GM21825 (cell line): Measurements from ENCODE around the gene WDR1.
A peak's percentile ranks its signal among the peaks of the same experiment; 100 is the strongest.

Experiments
- ATAC-seq: cut with Tn5 transposase; IDR thresholded peaks from one replicate; pipeline ENCODE4 v1.9.1; 2021; ENCODE audit warnings: mild to moderate bottlenecking, moderate library complexity; ENCODE audit not compliant: unreplicated experiment

Gene WDR1

DNA sequence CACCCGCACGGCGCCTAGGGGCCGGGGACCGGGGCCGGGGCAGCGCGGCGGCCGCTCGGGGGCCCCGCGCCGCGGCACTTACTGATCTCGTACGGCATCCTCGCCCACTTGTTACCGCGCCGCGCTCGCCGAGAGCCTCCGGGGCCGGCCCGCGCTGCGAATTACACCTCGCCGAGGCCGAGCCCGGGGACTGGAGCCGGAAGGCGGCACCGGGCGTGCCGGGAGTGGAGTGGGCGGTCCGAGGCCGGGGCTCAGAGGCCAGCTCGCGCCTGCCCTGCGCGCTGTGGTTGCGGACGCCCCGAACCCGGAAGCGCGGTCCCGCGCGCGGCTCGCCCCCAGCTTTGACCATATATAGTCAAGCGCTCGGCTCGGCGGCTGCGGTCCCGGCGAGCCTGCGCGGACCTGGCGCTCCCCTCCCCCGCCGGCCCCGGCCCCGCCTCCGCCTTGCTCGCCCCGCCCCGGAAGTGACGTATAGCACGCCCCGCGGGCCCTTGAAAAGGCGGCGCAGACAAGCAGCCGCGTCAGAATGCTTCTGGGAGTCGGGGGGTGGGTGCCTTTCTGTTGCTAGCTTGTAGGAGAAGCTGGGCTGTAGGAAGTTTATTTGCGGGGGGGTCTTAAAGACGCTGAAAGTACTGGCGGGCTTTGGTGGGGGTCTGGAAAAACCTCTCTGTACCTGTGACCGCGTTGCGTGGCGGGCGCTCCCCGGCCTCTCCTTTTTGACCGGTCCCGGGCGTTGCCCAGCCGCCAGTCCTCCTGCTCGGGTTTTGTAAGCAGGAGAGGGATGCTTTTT is at the start of gene WDR1:
Gene WDR1 (minus strand): TSS at position 231 of the 790 bp plus-strand sequence. CDS start 133 bp downstream, at position 98.
- peak; percentile 91 for ATAC-seq

DNA sequence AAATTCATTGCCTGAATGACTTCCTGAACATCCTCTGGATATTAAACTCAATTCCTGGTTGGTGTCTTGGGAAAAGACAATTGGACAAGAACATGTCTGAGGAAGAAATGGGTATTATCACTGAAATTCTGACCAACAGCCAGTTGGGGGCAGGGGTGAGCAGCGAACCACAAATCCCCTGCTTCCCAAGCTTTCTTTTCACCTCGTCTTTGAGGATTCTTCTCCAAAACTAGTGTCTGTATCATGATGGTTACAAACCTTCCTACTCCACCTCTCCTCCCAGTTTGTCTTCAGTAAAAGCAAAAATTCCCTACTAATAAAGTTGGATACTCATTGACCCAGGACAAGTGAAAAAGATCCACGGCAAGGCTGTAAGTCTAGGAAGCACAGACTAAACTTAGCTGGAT is 48.3 kb upstream of the WDR1 start:
- no peak for ATAC-seq

- ATAC-seq = no peak
Observed at GRCh38 chr4:10163296-10163695, 46.7 kb upstream of the WDR1 start.

GRCh38 chr4:10162341-10163000 is 45.9 kb upstream of the WDR1 start:
- no peak for ATAC-seq

GRCh38 chr4:10161840-10162239 is 45.2 kb upstream of the WDR1 start:
- ATAC-seq = no peak

DNA sequence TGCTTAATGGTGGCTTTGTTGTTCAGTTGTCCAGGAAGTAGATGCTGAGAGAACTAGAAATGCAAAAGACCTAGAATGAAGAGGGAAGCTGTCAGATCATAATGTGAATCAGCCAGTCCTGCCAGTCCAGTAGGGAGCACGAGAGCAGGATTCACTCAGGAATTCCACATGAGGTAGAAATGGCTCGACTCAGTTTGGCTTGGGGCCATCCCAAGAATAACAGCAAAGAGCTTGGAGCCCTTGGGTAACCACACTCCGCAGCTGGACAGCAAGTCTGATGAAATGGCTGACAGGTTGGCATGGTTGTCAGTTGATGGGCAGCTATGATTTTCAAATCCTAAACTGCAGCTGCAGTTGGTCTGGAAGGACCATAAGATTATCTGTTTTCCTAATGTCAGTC is 44.5 kb upstream of the WDR1 start:
- no peak for ATAC-seq

GRCh38 chr4:10160281-10160856 is 43.8 kb upstream of the WDR1 start:
- no peak for ATAC-seq

DNA sequence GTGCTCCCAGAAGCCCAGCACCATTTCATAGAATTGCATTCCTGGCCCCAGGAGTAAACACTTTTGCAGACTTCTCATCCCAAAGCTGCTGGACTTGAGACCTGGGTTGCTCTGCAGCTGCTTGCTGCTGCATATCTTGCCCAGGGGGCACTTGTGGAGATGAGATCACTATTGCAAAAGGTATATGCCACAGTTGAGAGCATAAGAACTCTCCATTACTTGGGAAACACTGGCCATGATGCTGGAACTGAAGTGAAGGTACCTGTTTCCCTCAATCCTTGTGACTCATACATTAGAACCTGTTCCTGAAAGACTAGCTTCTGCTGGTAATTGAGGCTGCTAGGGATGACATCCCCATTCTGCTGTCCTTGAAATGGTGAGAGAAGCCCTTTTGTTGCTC is 43.1 kb upstream of the WDR1 start:
- ATAC-seq = no peak

DNA sequence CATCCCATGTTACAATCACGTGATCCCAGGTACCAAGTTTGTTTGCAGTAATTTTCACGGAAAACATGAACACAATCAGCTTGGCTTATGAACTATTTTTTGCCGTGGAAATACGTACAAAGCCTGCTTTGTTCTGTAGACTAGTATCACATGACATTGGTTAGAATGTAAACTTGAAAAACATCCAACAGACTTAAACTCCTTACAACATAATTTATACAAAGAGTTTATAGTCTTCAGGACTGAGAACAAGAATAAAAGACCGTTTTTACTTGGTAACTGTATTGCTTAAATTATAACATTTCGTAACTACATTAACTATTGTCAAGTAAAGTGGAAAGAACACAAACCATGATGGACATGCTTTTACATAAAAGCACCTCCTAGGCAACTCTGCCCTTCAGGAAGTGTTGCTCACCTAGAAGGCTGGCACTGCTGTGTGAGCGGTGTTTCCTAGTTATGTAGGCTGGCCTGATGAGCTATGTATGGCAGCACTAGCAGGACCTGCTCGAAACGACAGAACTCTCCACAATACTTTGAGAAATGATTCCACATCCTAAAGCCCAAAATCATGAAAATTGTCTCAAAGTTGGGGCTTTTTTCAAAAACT is 41.8 kb upstream of the WDR1 start:
- no peak for ATAC-seq

DNA sequence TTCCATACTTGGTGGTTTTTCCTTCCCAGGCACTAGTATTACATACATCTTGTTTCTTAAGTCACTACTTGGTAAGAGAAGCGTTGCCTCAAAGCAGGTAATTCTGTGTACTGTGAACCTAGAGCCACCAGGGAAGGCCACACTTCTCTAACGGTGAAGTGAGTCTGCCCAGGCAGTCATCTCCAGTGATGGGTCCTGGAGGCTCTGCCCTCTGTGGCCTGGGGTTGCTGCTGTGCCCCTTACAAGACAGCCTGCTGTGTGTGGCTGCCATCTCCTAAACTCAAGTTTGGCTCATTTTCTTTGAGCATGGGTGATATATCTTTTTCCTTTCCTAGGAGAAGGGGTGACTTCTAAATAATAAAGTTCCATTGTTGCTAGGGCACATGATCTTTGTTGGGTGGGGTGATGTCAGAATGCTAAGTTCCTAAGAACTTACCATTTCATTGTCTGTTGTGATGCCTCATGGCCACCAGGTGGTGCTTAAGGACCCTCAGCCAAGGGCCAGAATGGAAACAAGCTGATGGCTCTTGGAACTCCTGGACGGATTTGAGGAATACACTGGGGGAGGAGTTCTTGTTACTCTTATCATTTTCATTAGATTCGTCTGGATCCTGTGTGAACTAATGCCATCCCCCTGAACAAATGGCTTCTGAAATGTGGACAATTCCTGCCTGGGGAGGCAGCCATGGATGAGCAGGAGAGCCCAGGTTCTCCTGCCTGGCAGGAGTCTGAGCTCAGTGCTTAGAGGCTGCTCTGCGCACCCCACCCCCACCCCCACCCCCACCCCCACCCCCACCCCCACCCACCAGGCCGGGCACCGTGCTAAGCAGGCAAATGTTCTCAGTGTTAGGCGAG is 41.1 kb upstream of the WDR1 start:
- no peak for ATAC-seq

- ATAC-seq = no peak
Observed at GRCh38 chr4:10154241-10154640, 37.6 kb upstream of the WDR1 start.

- ATAC-seq = no peak
Observed at GRCh38 chr4:10153161-10153560, 36.6 kb upstream of the WDR1 start.

- peak; percentile 81 for ATAC-seq
Observed at GRCh38 chr4:10151182-10151581, 34.6 kb upstream of the WDR1 start.

DNA sequence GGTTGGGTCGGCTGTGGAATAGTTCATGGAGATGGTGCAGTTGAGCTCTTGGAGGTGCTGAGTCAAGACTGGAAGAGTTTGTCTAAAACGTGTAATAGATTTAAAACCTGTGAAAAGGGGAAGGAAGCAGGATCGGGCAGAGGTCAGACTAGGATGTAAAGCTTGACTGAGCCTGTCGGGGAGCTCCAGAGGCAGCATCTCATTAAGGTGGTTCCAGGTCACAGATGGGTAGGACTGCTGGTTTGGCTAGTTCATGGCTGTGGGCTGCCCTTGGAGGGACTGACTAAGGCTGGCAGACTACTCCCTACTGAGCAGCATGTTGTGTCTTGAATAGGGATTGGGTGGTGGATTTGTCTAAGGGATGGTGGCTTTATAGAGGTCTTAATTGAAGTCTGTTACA is 28.4 kb upstream of the WDR1 start:
- no peak for ATAC-seq

DNA sequence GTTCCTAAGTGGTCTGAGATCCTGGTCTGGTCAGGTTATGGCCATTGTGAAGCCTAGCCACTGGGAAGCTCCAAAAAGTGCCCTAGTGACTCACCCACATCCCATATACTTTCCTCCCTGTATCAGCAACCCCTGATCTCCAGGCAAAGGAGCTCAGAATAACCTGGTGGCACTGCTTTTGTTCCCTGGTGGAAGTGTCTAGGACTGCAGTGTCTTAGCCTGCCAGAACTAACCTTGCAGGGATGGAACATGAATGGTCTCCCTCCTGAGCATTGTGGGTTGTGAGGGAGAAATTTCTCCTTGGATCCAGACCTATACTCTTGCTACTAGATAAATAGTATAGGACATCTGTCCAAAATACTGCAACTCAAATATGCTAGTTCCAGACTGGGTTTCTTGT is 27.9 kb upstream of the WDR1 start:
- ATAC-seq = no peak

DNA sequence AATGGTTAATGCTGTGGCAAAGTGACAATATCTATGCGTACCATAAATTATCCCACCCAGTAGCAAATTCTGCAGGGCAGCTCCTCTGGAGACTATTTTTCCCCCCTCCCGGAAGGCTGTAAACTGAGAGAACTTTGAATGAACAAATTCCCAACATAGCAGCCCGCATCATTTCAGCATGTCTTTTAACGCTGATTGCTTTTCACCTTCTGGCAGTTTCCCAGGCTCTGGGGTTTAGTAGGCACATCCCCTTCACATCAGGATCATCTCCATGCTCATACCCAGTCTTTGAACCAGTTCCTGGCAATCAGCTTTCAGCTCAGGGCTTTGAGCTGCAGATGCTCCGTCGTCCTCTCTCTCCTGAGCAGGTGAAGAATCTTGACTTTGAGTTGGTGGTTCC is 26.6 kb upstream of the WDR1 start:
- ATAC-seq = no peak

GRCh38 chr4:10140866-10141759 is 24.5 kb upstream of the WDR1 start:
- ATAC-seq = no peak

- no peak for ATAC-seq
Observed at GRCh38 chr4:10139518-10139917, 22.9 kb upstream of the WDR1 start.

GRCh38 chr4:10135260-10135659 is 18.7 kb upstream of the WDR1 start:
- ATAC-seq = no peak

- no peak for ATAC-seq
Observed at GRCh38 chr4:10134141-10134540, 17.5 kb upstream of the WDR1 start.
